Ascending aorta (tissue), 2 donors: Measurements from ENCODE around the gene DGCR2. TPM values are rescaled to one million over a fixed set of nuclear protein-coding genes. Genes with fewer than 3 reads are reported as not detected.

Source experiments
- DNase-seq, 2 donors: peaks; one replicate each; pipeline ENCODE4 v3.0.0-alpha.2; 2019; ENCODE audit warnings: low spot score in 2 of 2
- H3K27ac ChIP-seq, 2 donors: fragments of 200-600 bp; sonication (generic); one replicate each; pipeline ENCODE4 v1.5.1; 2016 to 2017; ENCODE audit warnings: mild to moderate bottlenecking in 1 of 2
- H3K27me3 ChIP-seq: fragments of 200-600 bp; sonication (generic); one replicate; pipeline ENCODE4 v1.5.1; 2017
- H3K36me3 ChIP-seq, 2 donors: fragments of 200-600 bp; sonication (generic); one replicate each; pipeline ENCODE4 v1.5.1; 2016
- H3K4me1 ChIP-seq, 2 donors: fragments of 200-600 bp; sonication (generic); one replicate each; pipeline ENCODE4 v1.5.1; 2016 to 2017; ENCODE audit warnings: mild to moderate bottlenecking in 1 of 2
- H3K4me3 ChIP-seq, 2 donors: fragments of 200-600 bp; sonication (generic); one replicate each; pipeline ENCODE4 v1.5.1; 2016 to 2017; ENCODE audit warnings: mild to moderate bottlenecking in 1 of 2
- H3K9me3 ChIP-seq, 2 donors: fragments of 200-600 bp; sonication (generic); one replicate each; pipeline ENCODE4 v1.5.1; 2016
- intact Hi-C: fragments of 100-400 bp; cut with DNase I; formaldehyde crosslinking; loops from one replicate; pipeline ENCODE4 v1.15.1; 2023
- total RNA-seq: library from RNA; depleted of rRNA; stranded (reverse); fragments of >200 nt; gene quantifications from one replicate; pipeline ENCODE4 v1.1.0, GENCODE V29; 2016
- TF ChIP-seq, protein P1 (sequence below), 3 experiments: fragments of 200-600 bp in 2 of 3; fragments of 450-650 bp in 1 of 3; sonication (generic) in 2 of 3; IDR thresholded peaks; one replicate each; pipeline ENCODE4 v1.5.1; 2016 to 2019; ENCODE audit warnings: antibody characterized with exemption in 3 of 3, mild to moderate bottlenecking in 1 of 3, moderate library complexity in 1 of 3

Gene DGCR2
- total RNA-seq, 1 donor from 2014 or later = 34.7 TPM

DNA sequence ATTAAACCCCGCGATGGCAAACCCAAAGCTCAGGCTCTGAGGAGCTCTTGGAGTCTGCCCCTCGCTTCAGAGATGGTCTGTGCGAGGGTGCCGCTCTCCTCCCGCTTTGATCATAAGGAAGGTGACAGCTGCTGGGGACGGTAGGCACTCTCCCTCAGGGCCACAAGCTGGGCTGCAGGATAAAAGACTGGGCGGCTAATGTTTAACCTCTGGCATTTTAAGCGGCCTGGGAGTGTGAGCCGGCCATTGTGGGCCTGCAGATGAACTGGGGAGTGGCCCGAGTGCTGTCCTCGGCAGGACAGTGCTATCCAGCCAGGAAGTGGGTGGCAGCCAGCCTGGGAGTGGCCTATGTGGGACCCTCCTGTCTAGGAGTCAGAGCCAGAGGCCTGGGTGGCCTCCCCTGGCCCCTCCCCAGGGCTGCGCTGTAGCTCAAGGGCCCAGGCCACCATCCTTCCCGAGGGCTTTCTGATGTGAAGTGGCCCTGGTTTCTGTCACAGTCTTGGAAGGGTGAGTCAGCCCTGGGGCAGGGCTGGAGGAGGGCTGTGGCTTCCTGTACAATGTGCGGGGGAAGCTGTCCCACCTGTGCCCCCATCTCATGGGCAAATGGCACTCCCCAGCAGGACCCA, 127.4 kb downstream of the DGCR2 start:
- H3K4me3 ChIP-seq = no peak overlapping the region
- no peaks in the 10 kb centered on the region for H3K36me3 ChIP-seq
- no peaks in the 10 kb centered on the region for H3K27me3 ChIP-seq
- no peaks in the 10 kb centered on the region for H3K9me3 ChIP-seq
- no peak overlapping the region for H3K27ac ChIP-seq
- TF ChIP-seq, protein P1, sequence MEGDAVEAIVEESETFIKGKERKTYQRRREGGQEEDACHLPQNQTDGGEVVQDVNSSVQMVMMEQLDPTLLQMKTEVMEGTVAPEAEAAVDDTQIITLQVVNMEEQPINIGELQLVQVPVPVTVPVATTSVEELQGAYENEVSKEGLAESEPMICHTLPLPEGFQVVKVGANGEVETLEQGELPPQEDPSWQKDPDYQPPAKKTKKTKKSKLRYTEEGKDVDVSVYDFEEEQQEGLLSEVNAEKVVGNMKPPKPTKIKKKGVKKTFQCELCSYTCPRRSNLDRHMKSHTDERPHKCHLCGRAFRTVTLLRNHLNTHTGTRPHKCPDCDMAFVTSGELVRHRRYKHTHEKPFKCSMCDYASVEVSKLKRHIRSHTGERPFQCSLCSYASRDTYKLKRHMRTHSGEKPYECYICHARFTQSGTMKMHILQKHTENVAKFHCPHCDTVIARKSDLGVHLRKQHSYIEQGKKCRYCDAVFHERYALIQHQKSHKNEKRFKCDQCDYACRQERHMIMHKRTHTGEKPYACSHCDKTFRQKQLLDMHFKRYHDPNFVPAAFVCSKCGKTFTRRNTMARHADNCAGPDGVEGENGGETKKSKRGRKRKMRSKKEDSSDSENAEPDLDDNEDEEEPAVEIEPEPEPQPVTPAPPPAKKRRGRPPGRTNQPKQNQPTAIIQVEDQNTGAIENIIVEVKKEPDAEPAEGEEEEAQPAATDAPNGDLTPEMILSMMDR (IDR thresholded peaks at IDR 0.05) = no peak
- DNase-seq = no peak
- intact Hi-C loops = no loop called here
- no peaks in the 10 kb centered on the region for H3K4me1 ChIP-seq

DNA sequence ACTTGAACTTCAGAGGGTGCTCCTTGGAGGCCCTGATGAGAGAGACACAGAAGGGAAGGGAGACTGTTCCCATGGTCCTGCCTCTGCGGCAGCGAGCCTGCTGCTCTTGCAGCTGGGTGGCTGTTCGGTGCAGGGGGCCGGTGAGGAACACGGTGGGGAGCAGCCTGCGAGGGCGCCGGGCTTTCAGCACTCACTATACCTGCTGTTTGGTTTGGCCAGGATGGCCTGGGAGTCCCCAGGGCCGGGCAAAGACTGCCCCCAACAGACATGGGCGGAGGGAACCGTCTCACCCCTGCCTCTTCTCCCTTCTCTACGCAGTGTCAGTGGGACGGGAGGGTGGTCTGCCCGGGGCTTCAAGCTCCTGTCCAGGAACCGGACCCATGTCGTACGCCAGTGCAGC, 128.2 kb downstream of the DGCR2 start:
- TF ChIP-seq, protein P1 (IDR thresholded peaks at IDR 0.05) = no peak

DNA sequence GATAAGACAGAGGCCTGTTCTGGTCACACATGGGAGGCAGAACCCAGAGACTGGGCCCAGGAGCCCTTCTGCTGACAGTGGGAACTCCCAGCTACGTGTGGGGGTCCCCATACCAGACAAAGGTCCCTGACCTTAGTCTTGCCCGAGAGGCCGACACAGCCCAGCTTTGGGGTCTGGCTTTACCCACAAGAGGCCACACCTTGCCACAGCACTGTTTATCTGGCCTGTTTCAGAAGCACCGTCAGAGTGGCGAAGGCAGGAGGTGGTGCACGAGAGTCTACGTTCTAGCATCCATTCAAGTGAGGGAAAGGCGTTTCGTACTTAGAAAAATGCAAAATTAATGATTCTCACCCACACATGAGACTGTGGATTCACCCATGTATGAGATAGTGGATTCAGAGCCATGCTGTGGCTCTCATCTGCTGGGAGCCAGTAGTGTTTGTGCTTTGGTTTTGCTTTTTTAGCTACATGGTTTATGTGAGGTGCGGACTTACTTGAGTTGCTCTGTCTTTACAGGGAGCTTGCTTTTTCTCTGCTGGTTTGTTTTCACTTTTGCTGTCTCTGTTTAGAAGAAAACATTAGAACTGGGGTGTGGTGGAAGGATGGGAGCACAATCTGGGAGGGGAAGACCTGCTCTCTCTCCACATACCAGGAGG, 129.5 kb downstream of the DGCR2 start:
- DNase-seq = no peak
- Histone ChIP-seq H3K27ac (no peak overlapping the region), H3K9me3 (no peaks in the 10 kb centered on the region), H3K4me1 (no peaks in the 10 kb centered on the region), H3K4me3 (no peak overlapping the region), H3K36me3 (no peaks in the 10 kb centered on the region), H3K27me3 (no peaks in the 10 kb centered on the region)
- intact Hi-C loops = no loop called here
- TF ChIP-seq, protein P1 (IDR thresholded peaks at IDR 0.05) = no peak

More for the DNA sequence above, 128.2 kb downstream of the DGCR2 start:
- H3K36me3 ChIP-seq = no peaks in the 10 kb centered on the region
- no peak overlapping the region for H3K27ac ChIP-seq
- no peak for DNase-seq
- H3K9me3 ChIP-seq = no peaks in the 10 kb centered on the region
- no peaks in the 10 kb centered on the region for H3K27me3 ChIP-seq
- H3K4me1 ChIP-seq = no peaks in the 10 kb centered on the region
- no peak overlapping the region for H3K4me3 ChIP-seq
- intact Hi-C loops = no loop called here

DNA sequence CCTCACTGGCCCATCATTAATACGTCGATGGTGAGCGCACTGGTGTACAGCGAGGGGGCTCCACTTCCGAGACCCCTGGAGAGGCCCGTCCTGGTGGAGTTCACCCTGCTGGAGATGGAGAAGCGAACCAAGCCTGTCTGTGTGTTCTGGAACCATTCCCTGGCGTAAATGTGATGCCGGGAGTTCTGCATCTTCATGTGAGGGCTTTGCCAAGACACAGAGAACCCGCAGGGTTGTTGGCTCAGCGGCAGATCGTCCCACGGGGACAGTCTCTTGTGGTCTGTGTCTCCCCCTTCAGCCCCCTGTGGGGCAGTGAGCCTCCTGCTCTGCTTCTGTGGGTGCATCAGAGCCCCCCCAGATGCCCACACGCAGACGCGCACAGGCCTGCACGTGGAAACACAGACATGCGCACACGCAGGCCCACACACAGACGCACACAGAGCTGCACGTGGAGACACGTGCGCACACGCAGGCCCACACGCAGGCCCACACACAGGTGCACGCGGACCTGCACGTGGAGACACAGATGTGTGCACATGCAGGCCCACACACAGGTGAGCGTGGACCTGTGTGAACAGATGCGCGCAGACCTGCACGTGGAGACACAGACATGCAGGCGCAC, 130.3 kb downstream of the DGCR2 start:
- Histone ChIP-seq H3K4me3 (no peak overlapping the region), H3K27me3 (no peaks in the 10 kb centered on the region), H3K27ac (no peak overlapping the region), H3K36me3 (no peaks in the 10 kb centered on the region), H3K9me3 (no peaks in the 10 kb centered on the region), H3K4me1 (no peaks in the 10 kb centered on the region)
- DNase-seq = no peak
- TF ChIP-seq, protein P1 (IDR thresholded peaks at IDR 0.05) = no peak
- intact Hi-C loops = no loop called here

DNA sequence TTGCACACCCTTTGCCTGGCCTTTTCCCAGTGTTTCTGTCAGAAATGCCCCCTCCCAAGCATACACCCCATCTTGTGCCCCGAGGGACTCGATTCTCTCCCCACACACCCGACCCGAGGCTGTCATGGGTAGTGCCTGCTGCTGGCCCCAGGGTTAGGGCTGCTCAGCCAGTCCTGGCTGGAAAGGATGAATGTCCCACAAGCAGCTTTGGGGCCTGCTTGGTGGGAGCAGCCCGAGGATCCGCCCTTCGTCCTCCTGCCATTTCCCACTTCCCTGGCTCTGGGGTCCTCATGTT, 131.1 kb downstream of the DGCR2 start:
- H3K4me1 ChIP-seq = no peaks in the 10 kb centered on the region
- TF ChIP-seq, protein P1 (IDR thresholded peaks at IDR 0.05) = no peak
- H3K36me3 ChIP-seq = no peaks in the 10 kb centered on the region
- H3K27me3 ChIP-seq = no peaks in the 10 kb centered on the region
- no peaks in the 10 kb centered on the region for H3K9me3 ChIP-seq
- no peak overlapping the region for H3K27ac ChIP-seq
- no peak overlapping the region for H3K4me3 ChIP-seq
- no peak for DNase-seq
- intact Hi-C loops = no loop called here
